NCI-H774 (cell line): ENCODE measurements around the gene OSBPL9.
"Not testable (repeated sequence)": the region's sequence is repeated elsewhere in the genome, so short reads cannot be mapped to it uniquely, and the experiment has no call there.

Source experiments
- DNase-seq: peaks from one replicate; lab custom pipeline; 2025; lab: John Stamatoyannopoulos, UW

The OSBPL9 gene

DNA sequence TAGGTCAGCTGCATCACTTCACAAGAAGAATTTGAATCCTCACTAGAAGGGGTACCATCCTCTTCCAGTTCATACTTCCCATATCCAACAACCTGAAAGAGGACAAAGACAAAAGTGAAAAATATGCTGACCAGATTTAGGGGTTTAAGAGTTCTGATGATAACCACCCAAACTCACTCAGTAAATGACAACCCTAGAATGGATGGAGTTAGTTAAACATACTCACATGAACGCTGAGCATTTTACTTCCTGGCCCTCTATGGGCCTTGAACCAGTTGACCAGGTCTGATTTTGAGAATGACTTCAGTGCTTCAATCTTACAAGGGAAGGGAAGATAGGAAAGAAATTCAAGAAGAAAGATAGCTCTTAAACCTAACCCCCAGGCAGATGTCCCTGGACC is 172.4 kb downstream of the OSBPL9 start:
- DNase-seq, result no peak

DNA sequence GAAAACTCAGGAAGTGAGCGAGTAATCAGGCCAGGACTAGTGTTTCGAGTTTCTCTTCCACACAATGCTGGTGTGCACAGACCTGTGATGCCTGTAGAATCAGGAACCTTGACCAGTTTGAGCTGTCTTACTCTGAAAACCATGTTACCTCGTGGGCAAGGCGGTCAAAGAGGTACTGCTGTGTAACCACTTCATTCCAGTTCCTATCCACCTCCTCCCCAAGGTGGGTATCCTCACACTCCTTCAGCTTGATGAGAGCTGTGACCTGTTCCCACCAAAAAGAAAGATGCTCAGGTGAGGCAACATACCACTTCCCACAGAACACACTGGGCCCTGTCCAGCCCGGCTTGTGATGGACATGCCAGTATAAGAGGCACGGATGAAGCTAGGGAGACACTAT is 173.5 kb downstream of the OSBPL9 start:
- no peak for DNase-seq

DNA sequence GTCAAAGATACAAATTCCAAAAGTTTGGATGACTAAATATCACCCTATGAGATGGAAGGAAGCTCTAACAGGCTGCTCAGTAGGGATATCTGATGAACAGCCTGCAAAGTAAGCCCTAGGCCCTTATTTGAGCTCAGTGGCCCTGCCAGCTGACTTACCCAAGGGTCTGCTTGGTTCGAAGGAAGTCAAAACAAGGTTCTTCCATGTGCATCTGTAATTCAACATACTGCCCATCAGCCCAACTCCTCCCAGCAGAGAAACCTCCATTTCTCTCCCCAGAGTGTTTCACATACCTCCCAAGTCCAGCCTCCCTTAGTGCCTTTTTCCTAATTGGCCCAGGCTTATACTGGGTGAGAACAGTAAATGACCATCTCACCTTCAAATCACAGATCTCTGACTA is 175.0 kb downstream of the OSBPL9 start:
- no peak for DNase-seq

DNA sequence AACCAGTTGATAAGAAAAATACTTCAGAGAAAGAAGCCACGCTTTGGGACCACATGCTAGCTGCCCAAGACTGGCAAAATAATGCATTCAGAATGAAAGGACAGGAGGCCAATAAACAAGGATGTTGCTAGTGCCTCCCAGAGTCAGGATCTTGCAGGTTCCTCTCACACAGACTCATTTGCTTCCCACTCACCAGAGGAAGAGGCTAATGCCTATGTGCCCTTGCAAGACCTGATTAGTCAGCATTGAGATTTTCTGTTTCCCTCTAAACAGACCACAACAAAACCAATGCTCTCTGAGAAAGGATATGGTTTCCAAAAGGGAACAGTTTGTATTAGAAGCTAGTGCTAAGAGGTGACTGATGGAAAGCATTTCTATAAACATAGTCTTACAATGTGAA is 176.0 kb downstream of the OSBPL9 start:
- DNase-seq, result no peak

DNA sequence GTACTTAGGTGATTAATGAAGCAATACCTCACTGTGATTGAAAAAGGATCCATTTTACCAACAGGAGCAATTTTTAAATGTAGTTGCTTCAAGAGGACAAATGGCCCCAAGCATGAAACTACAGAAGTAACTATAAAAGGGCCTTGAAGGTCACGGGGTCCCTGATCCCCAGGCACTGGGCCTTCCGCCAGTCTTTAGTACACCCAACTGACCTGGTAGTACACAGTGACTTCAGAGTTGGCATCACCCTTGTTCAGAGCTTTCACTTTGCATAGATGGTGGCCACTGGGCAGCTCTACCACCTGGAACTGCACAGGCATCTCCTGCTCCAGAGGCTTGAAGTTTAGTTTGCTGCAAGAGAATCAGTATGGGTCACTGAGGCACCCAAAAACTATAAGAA is 177.4 kb downstream of the OSBPL9 start:
- no peak for DNase-seq

DNA sequence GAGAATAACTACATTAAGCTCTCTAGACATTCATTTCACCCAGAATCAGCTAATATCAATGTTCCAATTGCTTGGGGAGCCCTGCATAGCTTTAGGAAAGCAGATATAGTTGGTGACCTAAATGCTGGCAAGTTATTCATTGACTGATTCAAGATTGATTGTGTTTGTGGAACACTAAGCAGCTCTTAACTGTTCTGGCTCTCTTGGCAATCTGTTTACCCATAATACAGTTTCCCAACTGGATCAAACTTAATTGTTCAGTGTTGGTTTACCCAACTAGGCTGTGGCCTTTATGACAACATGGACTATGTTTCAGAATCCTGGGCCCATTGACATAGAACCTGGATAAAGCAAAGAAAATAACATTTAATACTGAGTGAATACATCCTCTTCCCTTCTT is 178.0 kb downstream of the OSBPL9 start:
- DNase-seq, result no peak

DNA sequence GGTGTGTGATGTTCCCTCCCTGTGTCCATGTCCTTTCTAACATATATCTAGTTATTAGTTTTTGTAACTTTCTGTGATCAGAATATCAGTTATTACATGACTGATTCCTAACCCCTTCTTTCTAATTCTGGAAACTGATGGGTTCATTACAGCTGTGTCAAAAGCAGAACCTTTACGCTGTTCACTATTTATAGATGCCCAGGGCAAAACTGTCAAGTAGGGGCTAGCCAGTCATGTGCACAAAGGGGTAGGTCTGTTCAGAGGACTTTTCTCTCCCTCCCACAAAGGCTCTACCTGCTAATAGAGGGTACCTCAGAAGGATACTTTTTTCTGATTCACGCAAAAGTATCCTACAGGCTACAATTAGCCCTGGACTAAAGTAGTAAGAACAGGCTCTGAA is 182.5 kb downstream of the OSBPL9 start:
- DNase-seq, result no peak

DNA sequence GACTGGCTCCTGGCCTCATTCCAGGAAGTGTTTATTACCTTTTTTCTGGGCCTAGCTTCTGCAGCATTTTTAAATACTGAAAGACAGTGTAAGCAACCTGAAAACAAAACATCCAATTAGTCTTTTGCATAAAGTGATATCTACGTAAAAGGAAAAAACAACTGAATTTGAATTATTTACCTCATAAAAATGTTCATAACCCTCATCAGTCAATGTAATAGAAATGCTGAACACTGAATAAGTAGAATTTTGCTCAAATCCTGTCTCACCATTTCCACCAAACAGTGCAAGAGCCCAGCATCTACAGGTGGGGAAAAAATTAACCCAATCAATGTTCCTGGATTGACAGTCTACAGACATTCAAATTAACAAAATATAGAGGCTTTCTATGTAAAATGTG is 197.6 kb downstream of the OSBPL9 start:
- DNase-seq, result no peak

DNA sequence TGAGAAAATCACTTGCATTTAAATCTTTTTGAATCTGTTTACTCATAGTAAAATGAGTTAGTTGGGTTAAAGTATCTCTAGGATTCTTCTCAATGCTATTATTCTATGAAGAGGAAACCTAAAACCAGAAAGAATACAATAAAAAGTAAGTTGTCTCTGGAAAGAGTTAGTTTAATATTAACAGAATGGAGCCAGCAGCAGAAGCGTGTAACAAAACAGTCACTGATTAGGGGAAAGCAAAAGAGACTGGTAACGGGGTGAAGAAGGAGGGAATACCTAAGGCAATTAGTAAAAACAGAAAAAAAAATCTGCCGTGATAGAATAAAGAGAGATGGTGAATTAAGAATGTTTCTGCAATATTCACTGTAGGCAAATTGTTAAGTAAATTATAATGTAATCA is 201.6 kb downstream of the OSBPL9 start:
- DNase-seq, result no peak

DNA sequence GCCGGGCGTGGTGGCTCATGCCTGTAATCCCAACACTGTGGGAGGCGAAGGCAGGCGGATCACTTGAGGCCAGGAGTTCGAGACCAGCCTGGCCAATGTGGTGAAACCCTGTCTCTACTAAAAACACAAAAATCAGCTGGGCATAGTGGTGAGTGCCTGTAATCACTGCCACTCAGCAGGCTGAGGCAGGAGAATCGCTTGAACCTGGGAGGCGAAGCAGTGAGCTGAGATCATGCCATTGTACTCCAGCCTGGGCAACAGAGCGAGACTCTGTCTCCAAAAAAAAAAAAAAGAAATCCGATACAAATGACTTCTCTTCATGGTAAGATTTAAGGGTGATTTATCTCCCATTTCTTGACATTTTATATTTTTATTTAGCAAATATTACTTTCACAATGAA is 202.1 kb downstream of the OSBPL9 start:
- DNase-seq, result not testable (repeated sequence)

DNA sequence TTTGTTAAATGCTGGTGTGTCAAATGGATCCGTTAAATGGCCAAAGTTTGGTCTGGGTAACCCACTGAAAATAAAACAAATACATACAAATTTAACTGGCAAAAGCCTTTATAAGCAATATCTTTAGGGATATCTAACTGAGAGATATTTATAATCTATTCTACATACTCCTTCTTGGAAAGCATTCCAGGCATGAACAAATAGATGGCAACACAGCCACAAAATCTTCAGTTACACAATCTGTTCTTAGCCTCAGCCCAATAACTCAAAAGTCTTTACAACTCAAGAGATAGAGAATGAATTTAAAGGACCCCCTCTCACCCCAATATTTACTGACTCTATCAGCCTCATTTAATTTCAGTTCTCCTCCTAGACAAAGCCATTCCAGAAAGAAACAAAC is 202.9 kb downstream of the OSBPL9 start:
- DNase-seq, result no peak

DNA sequence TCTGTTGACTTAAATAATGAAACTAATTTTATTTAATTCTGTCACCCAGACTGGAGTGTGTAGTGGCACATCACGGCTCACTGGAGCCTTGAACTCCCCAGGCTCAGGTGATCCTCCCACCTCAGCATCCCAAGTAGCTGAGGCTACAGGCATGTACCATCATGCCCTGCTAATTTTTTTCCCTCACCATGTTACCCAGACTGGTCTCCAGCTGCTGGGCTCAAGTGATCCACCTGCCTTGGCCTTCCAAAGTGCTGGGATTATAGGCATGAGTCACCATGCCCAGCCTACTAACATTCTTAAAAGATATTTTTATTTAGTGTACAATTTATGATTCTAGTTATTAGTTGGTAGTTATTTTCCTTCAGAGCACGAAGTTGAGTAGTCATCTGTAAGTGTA is 212.2 kb downstream of the OSBPL9 start:
- DNase-seq, result no peak

DNA sequence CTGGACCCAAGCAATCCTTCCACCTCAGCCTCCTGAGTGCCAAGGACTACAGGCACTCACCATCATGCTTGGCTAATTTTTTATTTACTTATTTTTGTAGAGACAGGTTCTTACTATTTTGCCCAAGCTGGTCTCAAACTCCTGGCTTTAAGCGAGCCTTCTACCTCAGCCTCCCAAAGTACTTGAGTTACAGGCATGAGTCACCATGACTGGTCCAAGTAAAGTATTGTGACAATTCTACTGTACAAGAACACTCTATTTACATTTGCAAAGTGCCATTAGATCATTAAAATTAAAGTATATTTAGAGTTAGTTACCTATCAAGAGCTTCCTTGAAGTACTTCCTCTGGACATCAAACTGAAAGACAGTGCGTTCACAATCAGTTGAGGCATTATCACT is 216.8 kb downstream of the OSBPL9 start:
- no peak for DNase-seq

DNA sequence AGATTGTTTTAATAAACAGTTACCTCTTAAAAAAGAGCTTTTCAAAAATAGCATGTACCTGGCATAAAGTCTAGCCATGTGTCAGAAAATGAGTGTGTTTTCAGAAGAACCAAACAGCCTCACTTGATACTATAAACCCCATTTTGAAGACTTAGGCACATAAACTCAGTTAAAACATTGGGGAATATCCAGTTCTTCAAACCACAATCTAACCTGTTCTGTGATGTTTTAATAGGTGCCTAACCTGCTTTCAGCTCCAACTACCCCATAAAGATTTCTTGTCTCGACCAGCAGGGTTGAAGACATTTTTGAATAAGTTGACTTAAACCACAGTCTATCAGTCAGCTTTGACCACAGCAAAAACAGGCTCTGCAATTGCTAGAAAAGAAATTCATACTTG is 220.4 kb downstream of the OSBPL9 start:
- no peak for DNase-seq
